Astrocyte (in vitro differentiated cells and primary cell): ENCODE data around the gene TMEM63C. TPM values are rescaled to one million over a fixed set of nuclear protein-coding genes. Genes with fewer than 3 reads are reported as not detected.

Experiments used
- DNase-seq: peaks from one replicate; pipeline ENCODE4 v3.0.0-alpha.2; 2010; ENCODE audit warnings: low read depth
- FAIRE-seq: peaks from 2 replicates; lab custom pipeline; 2011; peaks lifted over from hg19 to GRCh38; lab: Jason Lieb, UNC
- H2AFZ ChIP-seq: 2 replicates; pipeline ENCODE4 v1.6.0; 2012; ENCODE audit warnings: low read depth, low read length, inconsistent platforms
- H3K27ac ChIP-seq: 2 replicates; pipeline ENCODE4 v1.5.1; 2011; ENCODE audit warnings: low read depth, low read length, inconsistent platforms
- H3K27me3 ChIP-seq: 2 replicates; pipeline ENCODE4 v1.6.0; 2011; ENCODE audit warnings: low read length, inconsistent platforms; ENCODE audit not compliant: insufficient read depth
- H3K36me3 ChIP-seq: 2 replicates; pipeline ENCODE4 v1.5.1; 2011; ENCODE audit warnings: low read length, inconsistent platforms; ENCODE audit not compliant: insufficient read depth
- H3K4me1 ChIP-seq: 2 replicates; pipeline ENCODE4 v1.5.1; 2011; ENCODE audit warnings: low read length, inconsistent platforms; ENCODE audit not compliant: insufficient read depth
- H3K4me2 ChIP-seq: 2 replicates; pipeline ENCODE4 v1.6.0; 2012; ENCODE audit warnings: low read length, inconsistent platforms
- H3K4me3 ChIP-seq: 2 replicates; pipeline ENCODE4 v1.5.1; 2011; ENCODE audit warnings: low read depth, mild to moderate bottlenecking, low read length, inconsistent platforms; ENCODE audit not compliant: insufficient read depth
- H3K79me2 ChIP-seq: 2 replicates; pipeline ENCODE4 v1.6.0; 2012; ENCODE audit warnings: mild to moderate bottlenecking, low read length, inconsistent platforms; ENCODE audit not compliant: insufficient read depth
- H3K9ac ChIP-seq: 2 replicates; pipeline ENCODE4 v1.6.0; 2012; ENCODE audit warnings: mild to moderate bottlenecking, low read length, inconsistent platforms
- H3K9me3 ChIP-seq: 2 replicates; pipeline ENCODE4 v1.5.1; 2012; ENCODE audit warnings: low read depth, mild to moderate bottlenecking, low read length, inconsistent platforms; ENCODE audit not compliant: insufficient read depth
- H4K20me1 ChIP-seq: 2 replicates; pipeline ENCODE4 v1.6.0; 2012; ENCODE audit warnings: low read length, inconsistent platforms; ENCODE audit not compliant: insufficient read depth
- H3K27ac Mint-ChIP-seq: one replicate; pipeline ENCODE4 v1.8.0; 2021; ENCODE audit warnings: mild to moderate bottlenecking, mixed read lengths; ENCODE audit not compliant: unreplicated experiment
- H3K27me3 Mint-ChIP-seq: one replicate; pipeline ENCODE4 v1.8.0; 2021; ENCODE audit warnings: low read depth, mixed read lengths; ENCODE audit not compliant: unreplicated experiment
- H3K36me3 Mint-ChIP-seq: one replicate; pipeline ENCODE4 v1.8.0; 2021; ENCODE audit warnings: low read depth, mixed read lengths; ENCODE audit not compliant: unreplicated experiment
- H3K4me1 Mint-ChIP-seq: one replicate; pipeline ENCODE4 v1.8.0; 2021; ENCODE audit warnings: low read depth, mixed read lengths; ENCODE audit not compliant: unreplicated experiment
- H3K4me3 Mint-ChIP-seq: one replicate; pipeline ENCODE4 v1.8.0; 2021; ENCODE audit warnings: mild to moderate bottlenecking, moderate library complexity, mixed read lengths; ENCODE audit not compliant: unreplicated experiment
- H3K9me3 Mint-ChIP-seq: one replicate; pipeline ENCODE4 v1.8.0; 2021; ENCODE audit warnings: mild to moderate bottlenecking, mixed read lengths; ENCODE audit not compliant: unreplicated experiment
- EZH2 ChIP-seq: IDR thresholded peaks from 2 replicates; pipeline ENCODE4 v1.6.1; 2012; ENCODE audit warnings: mild to moderate bottlenecking, low read length, inconsistent platforms; ENCODE audit not compliant: insufficient read depth
- total RNA-seq: library from RNA; stranded (reverse); gene quantifications from 2 replicates; pipeline ENCODE4 v1.2.1, GENCODE V29; 2021
- TF ChIP-seq, protein P1 (sequence below): IDR thresholded peaks from 2 replicates; pipeline ENCODE4 v1.5.1; 2011; ENCODE audit warnings: low read depth, mild to moderate bottlenecking, inconsistent platforms, low read length, moderate library complexity; ENCODE audit not compliant: insufficient read depth

Gene TMEM63C
- total RNA-seq, 1 donor from 2014 or later: 11.3 TPM

DNA sequence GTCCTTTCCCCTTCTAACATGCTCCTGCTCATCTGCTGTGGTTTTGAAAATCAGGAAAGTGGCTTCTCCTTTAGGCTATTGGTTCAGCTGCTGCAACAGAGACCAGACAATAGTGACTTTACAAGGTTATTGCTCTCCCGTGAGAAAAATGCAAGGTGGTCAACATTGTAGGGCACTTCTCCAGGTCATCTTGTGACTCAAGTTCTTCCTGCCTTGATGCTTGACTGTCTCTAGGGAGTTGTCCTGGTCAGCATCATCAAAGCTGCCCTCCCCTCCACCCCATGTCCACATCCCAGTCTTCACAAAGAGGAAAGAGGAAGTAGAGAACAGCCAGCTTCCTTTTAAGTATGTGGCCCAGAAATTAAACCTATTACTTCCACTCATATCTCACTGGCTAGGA is 3.9 kb upstream of the TMEM63C start:
- H3K4me1 Mint-ChIP-seq: no peaks in the 10 kb centered on the region
- DNase-seq (no peak), FAIRE-seq (no peak)
- no peak for TF ChIP-seq EZH2
- TF ChIP-seq, protein P1, sequence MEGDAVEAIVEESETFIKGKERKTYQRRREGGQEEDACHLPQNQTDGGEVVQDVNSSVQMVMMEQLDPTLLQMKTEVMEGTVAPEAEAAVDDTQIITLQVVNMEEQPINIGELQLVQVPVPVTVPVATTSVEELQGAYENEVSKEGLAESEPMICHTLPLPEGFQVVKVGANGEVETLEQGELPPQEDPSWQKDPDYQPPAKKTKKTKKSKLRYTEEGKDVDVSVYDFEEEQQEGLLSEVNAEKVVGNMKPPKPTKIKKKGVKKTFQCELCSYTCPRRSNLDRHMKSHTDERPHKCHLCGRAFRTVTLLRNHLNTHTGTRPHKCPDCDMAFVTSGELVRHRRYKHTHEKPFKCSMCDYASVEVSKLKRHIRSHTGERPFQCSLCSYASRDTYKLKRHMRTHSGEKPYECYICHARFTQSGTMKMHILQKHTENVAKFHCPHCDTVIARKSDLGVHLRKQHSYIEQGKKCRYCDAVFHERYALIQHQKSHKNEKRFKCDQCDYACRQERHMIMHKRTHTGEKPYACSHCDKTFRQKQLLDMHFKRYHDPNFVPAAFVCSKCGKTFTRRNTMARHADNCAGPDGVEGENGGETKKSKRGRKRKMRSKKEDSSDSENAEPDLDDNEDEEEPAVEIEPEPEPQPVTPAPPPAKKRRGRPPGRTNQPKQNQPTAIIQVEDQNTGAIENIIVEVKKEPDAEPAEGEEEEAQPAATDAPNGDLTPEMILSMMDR: no peak
- Histone ChIP-seq H3K36me3 (no peaks in the 10 kb centered on the region), H4K20me1 (no peaks in the 10 kb centered on the region), H3K4me3 (no peak overlapping the region), H2AFZ (no peak overlapping the region), H3K9me3 (no peaks in the 10 kb centered on the region), H3K4me1 (peaks cover 6% of the 10 kb centered on the region), H3K27ac (no peak overlapping the region), H3K4me2 (no peak overlapping the region), H3K9ac (no peak overlapping the region), H3K79me2 (no peaks in the 10 kb centered on the region), H3K27me3 (no peaks in the 10 kb centered on the region)
- H3K4me3 Mint-ChIP-seq: no peak overlapping the region
- peaks cover 13% of the 10 kb centered on the region for H3K27me3 Mint-ChIP-seq
- no peaks in the 10 kb centered on the region for H3K36me3 Mint-ChIP-seq
- peaks cover 3% of the 10 kb centered on the region for H3K9me3 Mint-ChIP-seq
- no peak overlapping the region for H3K27ac Mint-ChIP-seq

- Mint-ChIP-seq H3K27me3 (peaks cover 20% of the 10 kb centered on the region), H3K4me1 (no peaks in the 10 kb centered on the region), H3K4me3 (no peak overlapping the region), H3K27ac (no peak overlapping the region), H3K36me3 (no peaks in the 10 kb centered on the region), H3K9me3 (peaks cover 3% of the 10 kb centered on the region)
- no peak overlapping the region for H3K4me2 ChIP-seq
- no peak overlapping the region for H3K4me3 ChIP-seq
- H3K36me3 ChIP-seq: no peaks in the 10 kb centered on the region
- H3K79me2 ChIP-seq: no peaks in the 10 kb centered on the region
- TF ChIP-seq, protein P1: no peak
- TF ChIP-seq EZH2: no peak
- no peak for DNase-seq
- no peaks in the 10 kb centered on the region for H3K9me3 ChIP-seq
- H3K9ac ChIP-seq: no peak overlapping the region
- H4K20me1 ChIP-seq: no peaks in the 10 kb centered on the region
- H3K27ac ChIP-seq: no peak overlapping the region
- H2AFZ ChIP-seq: no peak overlapping the region
- peaks cover 6% of the 10 kb centered on the region for H3K4me1 ChIP-seq
- no peak for FAIRE-seq
- peaks cover 3% of the 10 kb centered on the region for H3K27me3 ChIP-seq
Measured at GRCh38 chr14:77178656-77179055, 2.9 kb upstream of the TMEM63C start.

- Mint-ChIP-seq H3K27ac (peak overlapping the region; percentile 62), H3K27me3 (peaks cover 20% of the 10 kb centered on the region), H3K36me3 (peaks cover 1% of the 10 kb centered on the region), H3K9me3 (peaks cover 2% of the 10 kb centered on the region), H3K4me3 (peak overlapping the region; percentile 84), H3K4me1 (no peaks in the 10 kb centered on the region)
- no peak for DNase-seq
- Histone ChIP-seq H4K20me1 (no peaks in the 10 kb centered on the region), H3K9ac (no peak overlapping the region), H2AFZ (peak overlapping the region; percentile 80), H3K4me2 (peak overlapping the region; percentile 83), H3K27me3 (peaks cover 3% of the 10 kb centered on the region), H3K27ac (no peak overlapping the region), H3K79me2 (no peaks in the 10 kb centered on the region), H3K4me3 (peak overlapping the region; percentile 54), H3K36me3 (no peaks in the 10 kb centered on the region), H3K4me1 (no peaks in the 10 kb centered on the region), H3K9me3 (no peaks in the 10 kb centered on the region)
- TF ChIP-seq EZH2: no peak
- TF ChIP-seq, protein P1: no peak
- FAIRE-seq: no peak
Measured at GRCh38 chr14:77180726-77181602, 634 bp upstream of the TMEM63C start.
